GM12891 (cell line): ENCODE results near the gene MTREX.

Experiments
- PAX5 ChIP-seq: IDR thresholded peaks from 2 replicates; pipeline ENCODE4 v1.6.1; 2011; ENCODE audit warnings: low read length, moderate library complexity, mild to moderate bottlenecking; ENCODE audit not compliant: insufficient read depth, severe bottlenecking
- POLR2A ChIP-seq: IDR thresholded peaks from 2 replicates; pipeline ENCODE4 v1.6.1; 2011; ENCODE audit warnings: low read depth, low read length, control low read depth
- POLR2AphosphoS5 ChIP-seq: IDR thresholded peaks from 2 replicates; pipeline ENCODE4 v1.6.1; 2011; ENCODE audit warnings: low read depth, low read length, control low read depth
- POU2F2 ChIP-seq: IDR thresholded peaks from 2 replicates; pipeline ENCODE4 v1.6.1; 2011; ENCODE audit warnings: low read depth, mild to moderate bottlenecking, control low read depth, low read length, moderate library complexity
- SPI1 ChIP-seq: IDR thresholded peaks from 2 replicates; pipeline ENCODE4 v1.6.1; 2011; ENCODE audit warnings: low read depth, low read length, control low read depth
- TAF1 ChIP-seq: IDR thresholded peaks from 2 replicates; pipeline ENCODE4 v1.6.1; 2011; ENCODE audit warnings: low read depth, low read length, control low read depth

GRCh38 chr5:55426455-55426854 lies 118.7 kb downstream of the MTREX start:
- TF ChIP-seq TAF1 (no peak), POLR2A (no peak), POLR2AphosphoS5 (no peak), POU2F2 (no peak), SPI1 (no peak), PAX5 (no peak)
